ENCODE measurements around the gene ROM1.
"Not testable (repeated sequence)": the region's sequence is repeated elsewhere in the genome, so short reads cannot be mapped to it uniquely, and the experiment has no call there.

Gene ROM1, protein sequence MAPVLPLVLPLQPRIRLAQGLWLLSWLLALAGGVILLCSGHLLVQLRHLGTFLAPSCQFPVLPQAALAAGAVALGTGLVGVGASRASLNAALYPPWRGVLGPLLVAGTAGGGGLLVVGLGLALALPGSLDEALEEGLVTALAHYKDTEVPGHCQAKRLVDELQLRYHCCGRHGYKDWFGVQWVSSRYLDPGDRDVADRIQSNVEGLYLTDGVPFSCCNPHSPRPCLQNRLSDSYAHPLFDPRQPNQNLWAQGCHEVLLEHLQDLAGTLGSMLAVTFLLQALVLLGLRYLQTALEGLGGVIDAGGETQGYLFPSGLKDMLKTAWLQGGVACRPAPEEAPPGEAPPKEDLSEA

GRCh38 chr11:62612366-62613290, at the start of gene ROM1, which contains the start of gene EML3:
Gene ROM1 (plus strand): TSS chr11:62613257. CDS start chr11:62613282, 25 bp downstream.
Gene EML3 (minus strand): TSS chr11:62612775. CDS start chr11:62612457, 318 bp downstream.
- peak; percentile 34 for DNase-seq

GRCh38 chr11:62565100-62565802, 47.8 kb upstream of the ROM1 start:
- no peak for DNase-seq

GRCh38 chr11:62566247-62566646, 46.8 kb upstream of the ROM1 start:
- DNase-seq, result no peak

DNA sequence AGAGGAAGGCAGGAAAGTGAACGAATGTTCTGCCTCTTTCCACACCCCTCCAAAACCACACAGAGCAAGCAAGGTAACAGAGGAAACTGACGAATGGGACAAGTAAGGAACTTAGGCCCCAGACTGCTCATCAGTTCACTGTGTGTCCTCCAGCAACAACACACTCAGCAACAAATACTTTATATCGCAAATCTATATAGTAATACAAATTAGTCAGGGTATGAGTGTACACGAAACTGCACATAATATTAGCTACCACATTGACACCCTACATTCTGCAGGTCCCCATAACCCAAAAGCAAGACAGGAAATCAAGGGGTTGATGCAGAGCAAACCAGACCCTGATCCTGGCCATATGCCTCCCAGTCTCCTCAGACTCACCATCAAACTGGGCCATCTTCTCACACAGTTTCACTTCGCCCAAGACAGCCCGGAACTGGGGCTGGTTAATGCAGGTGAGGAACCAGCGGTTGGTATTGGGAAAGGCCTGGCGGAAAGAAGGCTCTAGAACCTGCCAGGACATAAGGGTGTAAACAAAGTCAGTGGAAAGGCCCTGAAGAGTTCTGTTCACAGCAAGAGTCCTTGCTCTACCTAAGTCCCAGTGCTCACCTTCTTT, 45.9 kb upstream of the ROM1 start:
- no peak for DNase-seq

- DNase-seq, result no peak
These were observed 43.4 kb upstream of the ROM1 start for GRCh38 chr11:62569611-62570010.

- not testable (repeated sequence) for DNase-seq
These were observed 42.2 kb upstream of the ROM1 start for GRCh38 chr11:62570903-62571302.

GRCh38 chr11:62571493-62571892, 41.6 kb upstream of the ROM1 start:
- DNase-seq, result not testable (repeated sequence)

DNA sequence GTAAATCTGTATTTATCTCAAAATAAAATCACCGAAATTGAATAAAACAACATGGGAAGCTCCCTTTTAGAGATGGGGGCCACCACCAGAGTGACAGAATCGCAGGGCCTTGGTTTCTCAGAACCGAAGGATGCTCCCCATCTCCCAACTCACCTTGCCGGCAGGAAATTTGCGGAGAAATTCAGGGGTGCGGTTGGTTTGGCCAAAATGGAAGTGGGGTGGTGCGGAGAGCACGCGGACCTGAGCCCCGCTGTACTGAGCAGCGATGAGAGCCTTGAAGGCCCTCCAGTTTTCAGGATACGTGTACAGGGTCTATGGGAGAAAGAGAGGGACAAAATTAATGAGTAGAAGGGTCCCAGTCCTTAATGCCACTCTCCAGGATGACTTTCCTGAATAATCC, 40.6 kb upstream of the ROM1 start:
- DNase-seq, result no peak

DNA sequence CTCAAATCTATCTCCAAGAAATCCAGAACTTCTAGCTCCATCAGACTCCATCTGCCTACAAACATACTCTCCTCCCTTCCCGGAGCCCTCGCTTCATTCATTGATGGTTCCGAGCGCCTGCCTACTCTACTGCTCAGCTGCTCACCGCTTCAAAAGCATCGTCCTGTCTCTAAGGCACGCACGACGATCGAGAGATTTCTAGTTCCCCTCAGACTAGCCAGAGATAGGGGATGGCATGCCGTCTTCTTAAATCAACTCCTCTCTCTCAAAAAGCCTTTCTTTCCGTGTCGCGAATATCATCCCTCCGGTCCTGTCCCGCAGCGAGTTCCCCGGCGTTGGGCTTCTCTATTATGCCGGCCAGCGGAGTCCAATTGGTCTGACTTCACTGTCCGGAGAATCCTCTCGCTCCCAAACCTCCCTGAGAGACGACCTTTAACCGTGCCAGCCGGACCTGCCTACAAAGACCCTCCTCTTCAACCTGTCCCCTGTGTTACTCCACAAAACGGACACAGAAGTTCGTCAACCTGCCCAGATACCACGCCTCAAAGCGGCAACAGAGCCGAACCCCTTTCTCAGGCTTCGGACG, 40.0 kb upstream of the ROM1 start:
- no peak for DNase-seq

- DNase-seq, result peak; percentile 99
These were observed 39.3 kb upstream of the ROM1 start, which contains the start of gene EEF1G for GRCh38 chr11:62573592-62574362. Gene EEF1G (minus strand): TSS chr11:62573891. CDS start chr11:62573842, 49 bp downstream.

GRCh38 chr11:62574363-62575071, 38.5 kb upstream of the ROM1 start:
- no peak for DNase-seq

GRCh38 chr11:62575156-62575555, 37.9 kb upstream of the ROM1 start:
- DNase-seq, result no peak

- no peak for DNase-seq
These were observed 37.2 kb upstream of the ROM1 start for GRCh38 chr11:62575837-62576236.

GRCh38 chr11:62577046-62577714, 35.9 kb upstream of the ROM1 start:
- no peak for DNase-seq

DNA sequence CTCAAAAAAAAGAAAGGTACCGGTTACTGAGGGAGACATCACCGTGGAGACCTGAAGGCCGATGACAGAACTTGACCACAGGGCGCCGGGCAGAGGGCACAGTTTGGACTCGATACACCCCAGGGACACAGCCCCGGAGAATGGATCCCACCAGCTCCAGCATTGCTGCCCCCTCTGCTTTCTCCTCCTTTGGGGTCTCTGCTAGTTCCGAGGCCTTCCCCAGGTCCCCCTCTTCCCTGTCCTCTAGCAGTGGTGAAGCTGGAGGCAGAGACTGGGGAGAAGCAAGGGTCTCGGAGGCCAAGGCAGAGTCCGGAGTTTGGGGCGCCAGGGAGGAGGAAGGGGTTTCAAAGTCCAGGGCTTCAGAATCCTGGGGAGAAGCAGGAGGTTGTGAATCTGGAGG, 34.5 kb upstream of the ROM1 start:
- DNase-seq, result no peak

- no peak for DNase-seq
These were observed 33.8 kb upstream of the ROM1 start for GRCh38 chr11:62579252-62579651.

DNA sequence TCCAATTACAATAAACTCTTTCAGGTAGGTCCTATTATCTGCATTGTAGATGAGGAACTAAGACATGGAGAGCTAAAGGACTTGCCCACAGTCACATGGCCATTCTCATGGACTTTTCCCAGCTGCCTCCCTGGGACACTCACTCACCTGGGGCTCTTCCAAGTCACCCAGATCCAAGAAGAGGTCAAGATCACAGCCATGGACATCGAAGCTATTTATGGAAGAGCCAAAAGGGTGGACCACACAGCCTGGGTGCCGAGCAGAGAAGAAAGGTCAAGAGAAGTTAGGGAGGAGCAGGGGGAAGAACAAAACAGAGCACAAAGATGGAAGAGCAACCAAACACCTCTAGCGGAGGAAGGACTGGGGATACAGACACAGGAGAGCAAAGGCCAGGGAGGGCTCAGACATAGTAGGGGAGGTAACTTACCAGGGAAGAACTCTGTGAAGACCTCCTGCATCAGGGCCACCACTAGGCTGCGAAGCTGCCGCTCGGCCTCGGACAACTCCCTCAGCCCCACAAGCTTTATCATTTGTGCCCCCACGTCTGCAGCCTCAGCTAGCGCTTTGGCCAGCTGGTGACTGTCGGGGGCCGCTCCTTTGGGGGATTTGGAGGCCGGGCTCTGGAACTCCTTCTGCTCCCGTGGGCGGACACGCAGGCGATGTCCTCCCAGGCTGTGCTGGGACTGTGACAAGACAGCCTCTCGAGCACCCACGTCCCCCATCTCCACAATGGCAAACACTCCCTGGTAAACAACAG, 31.9 kb upstream of the ROM1 start:
- no peak for DNase-seq

- DNase-seq, result not testable (repeated sequence)
These were observed 31.3 kb upstream of the ROM1 start for GRCh38 chr11:62581735-62582134.

- DNase-seq, result not testable (repeated sequence)
These were observed 27.7 kb upstream of the ROM1 start for GRCh38 chr11:62585356-62585755.
